Measurements from ENCODE around the gene LRRIQ4. TPM values are rescaled to one million over a fixed set of nuclear protein-coding genes. Genes with fewer than 3 reads are reported as not detected.

Gene LRRIQ4
- total RNA-seq, 4 donors from 2014 or later: 0.23 TPM; not detected in 3

- Histone ChIP-seq H3K36me3 (no peaks in the 10 kb centered on the region), H3K27me3 (peaks cover 0 to 4% (median 0%) of the 10 kb centered on the region in 4 donors), H3K4me3 (no peak overlapping the region), H3K4me1 (no peaks in the 10 kb centered on the region), H3K27ac (replicated peaks in 1 of 4) (no peak overlapping the region), H3K9me3 (no peaks in the 10 kb centered on the region)
- TF ChIP-seq POLR2A (IDR thresholded peaks at IDR 0.05; ENCODE audit: low read depth) (no peak), EP300 (IDR thresholded peaks at IDR 0.05) (no peak), POLR2AphosphoS5 (IDR thresholded peaks at IDR 0.05) (no peak)
- intact Hi-C loops (cut with DNase I): no loop called here
- no peak for DNase-seq (ENCODE audit: extremely low spot score)
- WGBS: 79% methylated on average over 4 of the region's 4 CpGs
Measured at GRCh38 chr3:169847896-169848295, 35.2 kb downstream of the LRRIQ4 start.

GRCh38 chr3:169848741-169849140 lies 36.1 kb downstream of the LRRIQ4 start:
- TF ChIP-seq POLR2A (IDR thresholded peaks at IDR 0.05; ENCODE audit: low read depth) (no peak), EP300 (IDR thresholded peaks at IDR 0.05) (no peak), POLR2AphosphoS5 (IDR thresholded peaks at IDR 0.05) (no peak)
- TF ChIP-seq, protein P1, sequence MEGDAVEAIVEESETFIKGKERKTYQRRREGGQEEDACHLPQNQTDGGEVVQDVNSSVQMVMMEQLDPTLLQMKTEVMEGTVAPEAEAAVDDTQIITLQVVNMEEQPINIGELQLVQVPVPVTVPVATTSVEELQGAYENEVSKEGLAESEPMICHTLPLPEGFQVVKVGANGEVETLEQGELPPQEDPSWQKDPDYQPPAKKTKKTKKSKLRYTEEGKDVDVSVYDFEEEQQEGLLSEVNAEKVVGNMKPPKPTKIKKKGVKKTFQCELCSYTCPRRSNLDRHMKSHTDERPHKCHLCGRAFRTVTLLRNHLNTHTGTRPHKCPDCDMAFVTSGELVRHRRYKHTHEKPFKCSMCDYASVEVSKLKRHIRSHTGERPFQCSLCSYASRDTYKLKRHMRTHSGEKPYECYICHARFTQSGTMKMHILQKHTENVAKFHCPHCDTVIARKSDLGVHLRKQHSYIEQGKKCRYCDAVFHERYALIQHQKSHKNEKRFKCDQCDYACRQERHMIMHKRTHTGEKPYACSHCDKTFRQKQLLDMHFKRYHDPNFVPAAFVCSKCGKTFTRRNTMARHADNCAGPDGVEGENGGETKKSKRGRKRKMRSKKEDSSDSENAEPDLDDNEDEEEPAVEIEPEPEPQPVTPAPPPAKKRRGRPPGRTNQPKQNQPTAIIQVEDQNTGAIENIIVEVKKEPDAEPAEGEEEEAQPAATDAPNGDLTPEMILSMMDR (IDR thresholded peaks at IDR 0.05): no peak

GRCh38 chr3:169850618-169851017 lies 37.9 kb downstream of the LRRIQ4 start:
- no peak overlapping the region for H3K4me3 ChIP-seq
- intact Hi-C loops (cut with DNase I): no loop called here
- no peaks in the 10 kb centered on the region for H3K9me3 ChIP-seq
- no peaks in the 10 kb centered on the region for H3K36me3 ChIP-seq
- H3K27me3 ChIP-seq: peaks cover 0 to 23% (median 0%) of the 10 kb centered on the region in 4 donors
- TF ChIP-seq POLR2AphosphoS5 (IDR thresholded peaks at IDR 0.05) (no peak), POLR2A (IDR thresholded peaks at IDR 0.05; ENCODE audit: low read depth) (no peak), EP300 (IDR thresholded peaks at IDR 0.05) (no peak)
- TF ChIP-seq, protein P1 (IDR thresholded peaks at IDR 0.05): no peak
- no peak for DNase-seq (ENCODE audit: extremely low spot score)
- H3K27ac ChIP-seq (replicated peaks in 1 of 4): no peak overlapping the region
- H3K4me1 ChIP-seq: no peaks in the 10 kb centered on the region

More at GRCh38 chr3:169848741-169849140, 36.1 kb downstream of the LRRIQ4 start:
- Histone ChIP-seq H3K36me3 (no peaks in the 10 kb centered on the region), H3K9me3 (no peaks in the 10 kb centered on the region), H3K27ac (replicated peaks in 1 of 4) (no peak overlapping the region), H3K27me3 (peaks cover 0 to 12% (median 0%) of the 10 kb centered on the region in 4 donors), H3K4me3 (no peak overlapping the region), H3K4me1 (no peaks in the 10 kb centered on the region)
- no peak for DNase-seq (ENCODE audit: extremely low spot score)
- intact Hi-C loops (cut with DNase I): no loop called here
- WGBS: over 99% methylated on average over 3 of the region's 3 CpGs

- no peaks in the 10 kb centered on the region for H3K9me3 ChIP-seq
- 95% methylated on average over 3 of the region's 3 CpGs for WGBS
- H3K27me3 ChIP-seq: peaks cover 0 to 23% (median 0%) of the 10 kb centered on the region in 4 donors
- TF ChIP-seq POLR2AphosphoS5 (IDR thresholded peaks at IDR 0.05): no peak
- TF ChIP-seq POLR2A (IDR thresholded peaks at IDR 0.05; ENCODE audit: low read depth): no peak
- TF ChIP-seq, protein P1 (IDR thresholded peaks at IDR 0.05): no peak
- no peak for TF ChIP-seq EP300 (IDR thresholded peaks at IDR 0.05)
- intact Hi-C loops (cut with DNase I): no loop called here
- H3K4me3 ChIP-seq: no peak overlapping the region
- no peak for DNase-seq (ENCODE audit: extremely low spot score)
- H3K4me1 ChIP-seq: no peaks in the 10 kb centered on the region
- H3K27ac ChIP-seq (replicated peaks in 1 of 4): no peak overlapping the region
- H3K36me3 ChIP-seq: no peaks in the 10 kb centered on the region
Measured at GRCh38 chr3:169855514-169855913, 42.8 kb downstream of the LRRIQ4 start.

GRCh38 chr3:169857811-169858210 lies 45.1 kb downstream of the LRRIQ4 start:
- Histone ChIP-seq H3K27me3 (peaks cover 0 to 20% (median 0%) of the 10 kb centered on the region in 4 donors), H3K27ac (replicated peaks in 1 of 4) (no peak overlapping the region), H3K36me3 (no peaks in the 10 kb centered on the region), H3K9me3 (no peaks in the 10 kb centered on the region), H3K4me3 (no peak overlapping the region), H3K4me1 (no peaks in the 10 kb centered on the region)
- intact Hi-C loops (cut with DNase I): no loop called here
- WGBS: 90% methylated on average over 2 of the region's 2 CpGs
- TF ChIP-seq POLR2A (IDR thresholded peaks at IDR 0.05; ENCODE audit: low read depth): no peak
- no peak for TF ChIP-seq POLR2AphosphoS5 (IDR thresholded peaks at IDR 0.05)
- TF ChIP-seq, protein P1 (IDR thresholded peaks at IDR 0.05): no peak
- TF ChIP-seq EP300 (IDR thresholded peaks at IDR 0.05): no peak
- peak; percentile 29 for DNase-seq (ENCODE audit: extremely low spot score)
